Neural crest cell (in vitro differentiated cells): ENCODE measurements around the gene TBC1D8. TPM values are rescaled to one million over a fixed set of nuclear protein-coding genes. Genes with fewer than 3 reads are reported as not detected.

ENCODE experiments used
- DNase-seq: peaks from one replicate; pipeline ENCODE4 v3.0.0; 2021; ENCODE audit warnings: low read depth, mixed read lengths, low spot score
- H3K27ac Mint-ChIP-seq: one replicate; pipeline ENCODE4 v1.8.0; 2021; ENCODE audit warnings: mild to moderate bottlenecking, mixed read lengths; ENCODE audit not compliant: unreplicated experiment
- H3K27me3 Mint-ChIP-seq: 2 replicates; pipeline ENCODE4 v1.8.0; 2021; ENCODE audit warnings: low read depth, mild to moderate bottlenecking, mixed read lengths
- H3K36me3 Mint-ChIP-seq: 2 replicates; pipeline ENCODE4 v1.8.0; 2021; ENCODE audit warnings: low read depth, mild to moderate bottlenecking, mixed read lengths
- H3K4me1 Mint-ChIP-seq: 2 replicates; pipeline ENCODE4 v1.8.0; 2021; ENCODE audit warnings: mixed read lengths
- H3K4me3 Mint-ChIP-seq: one replicate; pipeline ENCODE4 v1.8.0; 2021; ENCODE audit warnings: mild to moderate bottlenecking, mixed read lengths
- H3K9me3 Mint-ChIP-seq: 2 replicates; pipeline ENCODE4 v1.8.0; 2021; ENCODE audit warnings: mixed read lengths
- total RNA-seq: library from RNA; stranded (reverse); gene quantifications from 2 replicates; pipeline ENCODE4 v1.2.1, GENCODE V29; 2021
- TF ChIP-seq, protein P1 (sequence below): fragments of 200-600 bp; sonication (generic); conservative IDR thresholded peaks from 2 replicates; pipeline ENCODE4 v1.5.0; 2021; ENCODE audit warnings: antibody characterized with exemption, mild to moderate bottlenecking

The TBC1D8 gene
- total RNA-seq, 1 donor from 2014 or later: 7.8 TPM

DNA sequence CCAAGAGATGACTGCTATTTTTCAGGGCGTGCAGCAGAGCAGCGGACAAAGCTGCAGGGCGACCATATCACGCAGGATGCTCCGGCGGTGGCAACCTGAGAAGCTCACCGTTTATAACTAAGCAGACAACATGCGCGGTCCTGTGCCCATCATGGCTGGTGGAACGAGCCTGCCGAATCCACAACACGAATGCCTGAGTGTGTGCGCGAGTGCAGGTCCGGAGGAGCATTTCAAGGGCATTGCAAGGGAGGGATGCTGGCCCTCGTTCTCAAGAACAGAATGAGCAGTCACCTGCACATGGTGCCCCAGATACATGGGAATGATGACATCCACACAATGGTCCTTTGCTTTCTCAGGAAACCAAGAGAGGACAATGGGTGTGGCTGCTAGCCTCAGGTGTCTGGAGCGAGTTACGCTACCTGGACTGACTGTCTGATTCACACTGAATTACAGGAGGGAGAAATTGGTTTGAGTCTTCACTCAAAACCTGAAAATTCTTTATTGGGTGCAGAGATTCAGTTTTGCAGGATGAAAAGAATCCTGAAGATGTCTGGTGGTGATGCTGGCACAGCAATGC, 39.8 kb downstream of the TBC1D8 start:
- TF ChIP-seq, protein P1, sequence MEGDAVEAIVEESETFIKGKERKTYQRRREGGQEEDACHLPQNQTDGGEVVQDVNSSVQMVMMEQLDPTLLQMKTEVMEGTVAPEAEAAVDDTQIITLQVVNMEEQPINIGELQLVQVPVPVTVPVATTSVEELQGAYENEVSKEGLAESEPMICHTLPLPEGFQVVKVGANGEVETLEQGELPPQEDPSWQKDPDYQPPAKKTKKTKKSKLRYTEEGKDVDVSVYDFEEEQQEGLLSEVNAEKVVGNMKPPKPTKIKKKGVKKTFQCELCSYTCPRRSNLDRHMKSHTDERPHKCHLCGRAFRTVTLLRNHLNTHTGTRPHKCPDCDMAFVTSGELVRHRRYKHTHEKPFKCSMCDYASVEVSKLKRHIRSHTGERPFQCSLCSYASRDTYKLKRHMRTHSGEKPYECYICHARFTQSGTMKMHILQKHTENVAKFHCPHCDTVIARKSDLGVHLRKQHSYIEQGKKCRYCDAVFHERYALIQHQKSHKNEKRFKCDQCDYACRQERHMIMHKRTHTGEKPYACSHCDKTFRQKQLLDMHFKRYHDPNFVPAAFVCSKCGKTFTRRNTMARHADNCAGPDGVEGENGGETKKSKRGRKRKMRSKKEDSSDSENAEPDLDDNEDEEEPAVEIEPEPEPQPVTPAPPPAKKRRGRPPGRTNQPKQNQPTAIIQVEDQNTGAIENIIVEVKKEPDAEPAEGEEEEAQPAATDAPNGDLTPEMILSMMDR: no peak
- H3K27ac Mint-ChIP-seq: no peak overlapping the region
- H3K4me1 Mint-ChIP-seq: peaks cover 24% of the 10 kb centered on the region
- H3K27me3 Mint-ChIP-seq: peaks cover 3% of the 10 kb centered on the region
- DNase-seq: no peak
- no peaks in the 10 kb centered on the region for H3K9me3 Mint-ChIP-seq
- H3K36me3 Mint-ChIP-seq: no peaks in the 10 kb centered on the region
- H3K4me3 Mint-ChIP-seq: no peak overlapping the region

DNA sequence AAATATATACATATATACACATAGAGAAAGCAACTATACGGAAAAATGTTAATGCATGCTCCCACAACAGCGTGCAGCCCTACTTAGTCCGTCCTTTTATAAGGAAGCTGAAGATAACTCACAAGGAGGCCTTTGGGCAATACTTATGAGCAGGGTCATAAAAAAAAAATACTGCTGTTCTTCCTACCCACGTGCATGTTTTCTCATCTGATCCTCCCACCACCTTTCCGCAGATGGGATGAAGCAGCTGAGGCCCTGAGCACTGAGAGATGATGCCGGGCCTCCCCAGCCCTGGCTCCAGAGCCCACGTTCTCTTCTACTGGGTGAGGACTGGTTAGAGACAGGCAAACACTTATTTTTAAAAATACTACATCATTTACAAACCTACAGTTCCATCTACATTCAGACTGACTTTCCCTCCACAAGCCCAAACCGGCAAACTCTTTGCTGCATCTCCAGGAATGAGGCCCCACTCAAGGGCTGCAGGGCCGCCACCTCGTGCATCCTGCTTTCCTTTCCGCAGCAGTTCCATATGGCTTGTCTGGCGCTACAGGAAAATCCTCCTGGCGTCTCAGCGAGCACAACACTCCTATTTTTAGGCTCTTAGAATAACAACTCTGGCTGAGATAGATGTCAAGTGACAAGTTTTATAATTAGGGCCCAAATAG, 41.6 kb downstream of the TBC1D8 start:
- Mint-ChIP-seq H3K4me1 (peaks cover 26% of the 10 kb centered on the region), H3K27me3 (no peaks in the 10 kb centered on the region), H3K9me3 (no peaks in the 10 kb centered on the region), H3K4me3 (no peak overlapping the region), H3K27ac (no peak overlapping the region), H3K36me3 (no peaks in the 10 kb centered on the region)
- no peak for DNase-seq
- TF ChIP-seq, protein P1: no peak

DNA sequence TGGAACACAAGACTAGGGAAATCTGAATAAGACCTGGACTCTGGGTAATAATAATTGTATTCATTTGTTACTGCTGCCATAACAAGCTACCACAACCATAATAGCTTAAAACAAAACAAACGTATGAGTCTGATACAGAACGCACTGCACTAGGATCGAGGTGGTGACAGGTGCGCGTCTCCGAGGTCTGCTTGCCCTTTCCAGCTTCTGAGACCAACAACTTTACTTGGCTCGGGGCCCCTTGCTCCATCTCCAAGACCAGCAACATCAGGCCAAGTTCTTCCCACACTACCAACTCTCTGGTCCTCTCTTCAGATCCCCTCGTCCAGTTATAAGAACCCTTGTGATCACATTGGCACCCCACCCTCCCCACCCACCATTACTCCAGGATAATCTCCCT, 42.8 kb downstream of the TBC1D8 start:
- H3K36me3 Mint-ChIP-seq: no peaks in the 10 kb centered on the region
- no peaks in the 10 kb centered on the region for H3K27me3 Mint-ChIP-seq
- no peak for DNase-seq
- H3K4me1 Mint-ChIP-seq: peaks cover 20% of the 10 kb centered on the region
- H3K4me3 Mint-ChIP-seq: no peak overlapping the region
- peaks cover 8% of the 10 kb centered on the region for H3K9me3 Mint-ChIP-seq
- TF ChIP-seq, protein P1: no peak
- no peak overlapping the region for H3K27ac Mint-ChIP-seq

DNA sequence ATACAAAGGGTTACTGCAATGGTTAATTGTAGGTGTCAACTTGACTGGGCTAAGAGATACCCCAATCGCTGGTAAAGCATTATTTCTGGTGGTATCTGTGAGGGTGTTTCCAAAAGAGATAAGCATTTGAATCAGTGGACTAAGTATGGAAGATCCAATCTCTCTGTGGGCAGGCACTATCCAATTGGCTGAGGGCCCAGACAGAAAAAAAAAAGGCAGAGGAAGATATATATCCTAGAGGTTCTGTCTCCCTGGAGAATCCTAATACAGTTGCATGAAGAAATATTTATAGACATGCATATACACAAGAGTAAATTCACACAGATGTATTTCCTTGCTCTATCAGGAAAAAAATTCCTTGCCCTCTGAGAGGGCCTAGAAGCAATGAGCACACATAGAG, 43.9 kb downstream of the TBC1D8 start:
- Mint-ChIP-seq H3K9me3 (peaks cover 13% of the 10 kb centered on the region), H3K36me3 (peaks cover 6% of the 10 kb centered on the region), H3K4me3 (no peak overlapping the region), H3K4me1 (peaks cover 13% of the 10 kb centered on the region), H3K27me3 (no peaks in the 10 kb centered on the region), H3K27ac (no peak overlapping the region)
- DNase-seq: no peak
- TF ChIP-seq, protein P1: no peak

DNA sequence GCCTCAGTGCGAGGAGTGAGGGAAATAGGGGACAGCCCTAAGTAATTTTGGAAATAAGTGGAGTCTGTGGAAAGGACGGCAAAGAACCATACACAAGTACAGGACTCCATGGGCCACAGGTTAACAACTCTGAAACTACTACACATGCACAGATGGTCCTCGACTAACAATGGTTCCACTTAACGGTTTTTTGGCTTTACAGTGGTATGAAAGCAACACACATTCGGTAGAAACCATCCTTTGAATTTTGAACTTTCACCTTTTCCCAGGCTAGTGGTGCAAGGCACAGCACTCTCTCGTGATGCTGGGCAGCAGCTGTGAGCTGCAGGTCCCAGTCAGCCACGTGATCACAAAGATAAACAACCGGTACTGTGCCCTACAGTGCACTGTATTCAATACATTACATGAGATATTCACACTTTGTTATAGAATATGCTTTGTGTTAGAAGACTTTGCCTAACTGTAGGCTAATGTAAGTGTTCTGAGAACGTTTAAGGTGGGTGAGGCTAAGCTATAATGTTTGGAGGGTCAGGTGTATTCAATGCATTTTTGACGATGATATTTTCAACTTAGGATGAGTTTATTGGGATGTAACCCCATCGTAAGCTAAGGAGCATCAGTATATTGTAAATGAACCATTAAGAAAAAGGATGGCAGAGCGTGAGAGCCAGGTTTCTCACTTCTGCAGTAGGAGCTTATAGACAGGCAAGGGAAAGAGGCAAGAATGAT, 44.6 kb downstream of the TBC1D8 start:
- Mint-ChIP-seq H3K36me3 (peaks cover 6% of the 10 kb centered on the region), H3K4me1 (peaks cover 13% of the 10 kb centered on the region), H3K27ac (no peak overlapping the region), H3K27me3 (no peaks in the 10 kb centered on the region), H3K4me3 (no peak overlapping the region), H3K9me3 (peaks cover 14% of the 10 kb centered on the region)
- TF ChIP-seq, protein P1: no peak
- DNase-seq: no peak
